HEK293 (cell line): Measurements from ENCODE around the gene UBE2Q1.
A peak's percentile ranks its signal among the peaks of the same experiment; 100 is the strongest.

ENCODE experiments used
- CTCF ChIA-PET: fragments of 350-600 bp; formaldehyde crosslinking; extraction: SDS; loops from one replicate; lab custom pipeline; 2021; ENCODE audit warnings: antibody characterized with exemption; lab: Yijun Ruan, JAX
- POLR2A ChIA-PET: fragments of 300-600 bp; formaldehyde crosslinking; extraction: SDS; loops from one replicate; lab custom pipeline; 2020; ENCODE audit warnings: antibody characterized with exemption, inconsistent platforms; lab: Yijun Ruan, JAX
- H3K27ac ChIP-seq: fragments of 200-500 bp; sonication (Bioruptor generic); 2 replicates; pipeline ENCODE4 v1.5.1; 2014; ENCODE audit warnings: low read depth, low read length, control low read depth, inconsistent platforms; ENCODE audit errors: extremely low read depth
- H3K36me3 ChIP-seq, 2 experiments: fragments of 200-500 bp in 1 of 2; sonication (Bioruptor generic) in 1 of 2; 1 replicate in 1 of 2; 2 replicates in 1 of 2; pipeline ENCODE4 v1.5.1; 2014 to 2017; ENCODE audit warnings: inconsistent platforms in 2 of 2, low read length in 2 of 2; ENCODE audit not compliant: control insufficient read depth in 2 of 2, insufficient read depth in 1 of 2
- H3K4me1 ChIP-seq: fragments of 200-500 bp; sonication (Bioruptor generic); 2 replicates; pipeline ENCODE4 v1.5.1; 2014; ENCODE audit warnings: mild to moderate bottlenecking, low read length, inconsistent platforms; ENCODE audit not compliant: control insufficient read depth, insufficient read depth
- H3K4me3 ChIP-seq: 2 replicates; pipeline ENCODE4 v1.5.1; 2011; ENCODE audit warnings: low read depth, mild to moderate bottlenecking, control low read depth, low read length, moderate library complexity
- H3K9me3 ChIP-seq: fragments of 200-500 bp; sonication (Bioruptor generic); 2 replicates; pipeline ENCODE4 v1.5.1; 2014; ENCODE audit warnings: low read depth, low read length, inconsistent platforms; ENCODE audit not compliant: control insufficient read depth, insufficient read depth
- ATF2 ChIP-seq: fragments of 450-650 bp; formaldehyde crosslinking; IDR thresholded peaks from 2 replicates; pipeline ENCODE4 v1.5.1; 2016; ENCODE audit warnings: missing biosample characterization, missing genetic modification characterization, low read depth
- EGR2 ChIP-seq: fragments of 450-650 bp; formaldehyde crosslinking; IDR thresholded peaks from 2 replicates; pipeline ENCODE4 v1.5.1; 2016; ENCODE audit warnings: low read depth, missing biosample characterization, missing genetic modification characterization
- KLF17 ChIP-seq: fragments of 450-650 bp; formaldehyde crosslinking; IDR thresholded peaks from 2 replicates; pipeline ENCODE4 v1.5.1; 2016; ENCODE audit warnings: missing biosample characterization, missing genetic modification characterization
- PRDM2 ChIP-seq: fragments of 450-650 bp; formaldehyde crosslinking; IDR thresholded peaks from 2 replicates; pipeline ENCODE4 v1.5.1; 2016; ENCODE audit warnings: missing biosample characterization, missing genetic modification characterization, borderline replicate concordance
- SP7 ChIP-seq: fragments of 450-650 bp; formaldehyde crosslinking; IDR thresholded peaks from 2 replicates; pipeline ENCODE4 v1.5.1; 2016; ENCODE audit warnings: missing biosample characterization, missing genetic modification characterization
- ZBTB26 ChIP-seq: fragments of 450-650 bp; formaldehyde crosslinking; optimal IDR thresholded peaks from 2 replicates; pipeline ENCODE3; 2016; ENCODE audit warnings: missing biosample characterization, mild to moderate bottlenecking, missing genetic modification characterization
- ZBTB6 ChIP-seq: fragments of 450-650 bp; formaldehyde crosslinking; IDR thresholded peaks from 2 replicates; pipeline ENCODE4 v1.5.1; 2017; ENCODE audit warnings: missing biosample characterization, missing genetic modification characterization
- ZFHX2 ChIP-seq: fragments of 450-650 bp; formaldehyde crosslinking; conservative IDR thresholded peaks from 2 replicates; pipeline ENCODE4 v1.5.1; 2016; ENCODE audit warnings: missing biosample characterization, missing genetic modification characterization
- ZIC2 ChIP-seq: fragments of 450-650 bp; formaldehyde crosslinking; IDR thresholded peaks from 2 replicates; pipeline ENCODE4 v1.5.1; 2016; ENCODE audit warnings: missing biosample characterization, missing genetic modification characterization
- ZNF114 ChIP-seq: fragments of 450-650 bp; formaldehyde crosslinking; IDR thresholded peaks from 2 replicates; pipeline ENCODE4 v1.5.0; 2017; ENCODE audit warnings: missing biosample characterization, missing genetic modification characterization
- ZNF174 ChIP-seq: fragments of 450-650 bp; formaldehyde crosslinking; IDR thresholded peaks from 2 replicates; pipeline ENCODE4 v1.5.0; 2017; ENCODE audit warnings: missing biosample characterization, mild to moderate bottlenecking, missing genetic modification characterization
- ZNF202 ChIP-seq: fragments of 450-650 bp; formaldehyde crosslinking; IDR thresholded peaks from 2 replicates; pipeline ENCODE4 v1.5.1; 2016; ENCODE audit warnings: missing biosample characterization, missing genetic modification characterization, borderline replicate concordance
- ZNF366 ChIP-seq: fragments of 450-650 bp; formaldehyde crosslinking; conservative IDR thresholded peaks from 2 replicates; pipeline ENCODE4 v1.5.1; 2016; ENCODE audit warnings: missing biosample characterization, missing genetic modification characterization
- ZNF423 ChIP-seq: fragments of 450-650 bp; formaldehyde crosslinking; IDR thresholded peaks from 2 replicates; pipeline ENCODE4 v1.5.1; 2016; ENCODE audit warnings: missing biosample characterization, missing genetic modification characterization
- ZNF585B ChIP-seq: fragments of 450-650 bp; formaldehyde crosslinking; IDR thresholded peaks from 2 replicates; pipeline ENCODE4 v1.5.1; 2016; ENCODE audit warnings: missing biosample characterization, missing genetic modification characterization
- ZNF610 ChIP-seq: fragments of 450-650 bp; formaldehyde crosslinking; IDR thresholded peaks from 2 replicates; pipeline ENCODE4 v1.5.1; 2016; ENCODE audit warnings: missing biosample characterization, missing genetic modification characterization, borderline replicate concordance

UBE2Q1 gene

GRCh38 chr1:154557248-154557938 is 1.1 kb downstream of the UBE2Q1 start (continued):
- 0 out of 2 replicates have a peak, but pooled peaks have one; percentile 17 for TF ChIP-seq ZNF366 (tag by site-specific recombination)

GRCh38 chr1:154556422-154556821 is 2.0 kb downstream of the UBE2Q1 start:
- ChIA-PET CTCF (interaction anchor here (0.6 to 2.4 kb wide), 7 partner anchors 10 to 388 kb away, joined by 3 to 16 read pairs (median 7); no protein-coding TSS in a partner anchor), POLR2A (no interaction called here)
- Histone ChIP-seq H3K36me3 (peaks cover 5 to 51% of the 10 kb centered on the region in 2 experiments; a peak in 2 of 3 replicates), H3K9me3 (no peaks in the 10 kb centered on the region), H3K27ac (no peak overlapping the region), H3K4me3 (no peak overlapping the region; the same call in 1 of the 2 replicates), H3K4me1 (no peaks in the 10 kb centered on the region)
- TF ChIP-seq ZNF610 (tag by site-specific recombination) = no peak
- TF ChIP-seq ATF2 (tag by site-specific recombination) = no peak
- TF ChIP-seq ZNF174 (tag by site-specific recombination) = no peak
- no peak for TF ChIP-seq ZIC2
- TF ChIP-seq ZBTB26 = no peak
- TF ChIP-seq SP7 = no peak
- peak; percentile 39; the same call in 1 of the 2 replicates for TF ChIP-seq ZFHX2
- no peak for TF ChIP-seq KLF17 (tag by site-specific recombination)
- no peak for TF ChIP-seq ZNF202 (tag by site-specific recombination)
- TF ChIP-seq ZNF423 (tag by site-specific recombination) = no peak
- TF ChIP-seq ZNF114 (tag by site-specific recombination) = no peak
- 0 out of 2 replicates have a peak, but pooled peaks have one; percentile 18 for TF ChIP-seq EGR2 (tag by site-specific recombination)
- no peak for TF ChIP-seq ZNF585B (tag by site-specific recombination)
- no peak for TF ChIP-seq ZBTB6 (tag by site-specific recombination)
- TF ChIP-seq PRDM2 = no peak
